Measurements from ENCODE around the gene LGR6.

GRCh38 chr1:202221911-202222909 is 28.6 kb downstream of the LGR6 start:
- TF ChIP-seq CTCF (IDR thresholded peaks at IDR 0.05) (no peak), POLR2AphosphoS5 (IDR thresholded peaks at IDR 0.05) (no peak)

Measured in gastroesophageal sphincter (tissue), 3 donors.